Type B pancreatic cell (in vitro differentiated cells): ENCODE data around the gene BPIFA3. TPM values are rescaled to one million over a fixed set of nuclear protein-coding genes. Genes with fewer than 3 reads are reported as not detected.

ENCODE experiments used
- DNase-seq: peaks from one replicate; pipeline ENCODE4 v3.0.0; 2021; ENCODE audit warnings: mixed read lengths; ENCODE audit not compliant: unreplicated experiment; ENCODE audit errors: extremely low spot score
- H3K27ac Mint-ChIP-seq: 2 replicates; pipeline ENCODE4 v1.8.0; 2021; ENCODE audit warnings: mild to moderate bottlenecking, mixed read lengths
- H3K27me3 Mint-ChIP-seq: 2 replicates; pipeline ENCODE4 v1.8.0; 2021; ENCODE audit warnings: mixed read lengths
- H3K36me3 Mint-ChIP-seq: 2 replicates; pipeline ENCODE4 v1.8.0; 2021; ENCODE audit warnings: mixed read lengths
- H3K4me1 Mint-ChIP-seq: one replicate; pipeline ENCODE4 v1.8.0; 2021; ENCODE audit warnings: mixed read lengths; ENCODE audit not compliant: unreplicated experiment
- H3K4me3 Mint-ChIP-seq: 2 replicates; pipeline ENCODE4 v1.8.0; 2021; ENCODE audit warnings: mild to moderate bottlenecking, mixed read lengths
- H3K9me3 Mint-ChIP-seq: 2 replicates; pipeline ENCODE4 v1.8.0; 2021; ENCODE audit warnings: mixed read lengths
- total RNA-seq: library from RNA; stranded (reverse); gene quantifications from 2 replicates; pipeline ENCODE4 v1.2.1, GENCODE V29; 2021; ENCODE audit warnings: low replicate concordance
- TF ChIP-seq, protein P1 (sequence below): fragments of 200-600 bp; sonication (generic); conservative IDR thresholded peaks from 2 replicates; pipeline ENCODE4 v1.5.0; 2021; ENCODE audit warnings: antibody characterized with exemption, mild to moderate bottlenecking

BPIFA3 gene
- total RNA-seq, 1 donor from 2014 or later = not detected

DNA sequence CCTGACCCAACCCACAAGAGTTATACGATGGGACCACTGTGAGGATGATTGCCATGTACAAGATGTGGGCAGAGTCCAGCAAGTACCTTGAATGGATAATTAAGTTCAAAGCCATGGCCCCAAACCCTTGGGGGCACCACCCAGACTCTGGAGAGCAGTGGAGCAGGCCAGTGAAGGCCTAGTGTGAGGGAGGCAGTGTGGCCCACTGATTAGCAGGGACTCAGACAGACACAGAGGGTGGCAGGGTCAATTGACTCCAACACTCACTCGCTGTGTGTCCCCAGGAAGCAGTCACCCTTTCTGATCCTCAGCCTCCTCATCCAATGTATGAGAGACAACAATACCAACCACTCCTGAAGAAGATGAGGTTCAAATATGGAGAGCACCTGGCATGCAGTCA lies 16.9 kb downstream of the BPIFA3 start:
- H3K27ac Mint-ChIP-seq = no peak overlapping the region
- DNase-seq = no peak
- H3K27me3 Mint-ChIP-seq = peaks cover 59% of the 10 kb centered on the region
- no peak overlapping the region for H3K4me3 Mint-ChIP-seq
- H3K9me3 Mint-ChIP-seq = no peaks in the 10 kb centered on the region
- no peaks in the 10 kb centered on the region for H3K4me1 Mint-ChIP-seq
- TF ChIP-seq, protein P1, sequence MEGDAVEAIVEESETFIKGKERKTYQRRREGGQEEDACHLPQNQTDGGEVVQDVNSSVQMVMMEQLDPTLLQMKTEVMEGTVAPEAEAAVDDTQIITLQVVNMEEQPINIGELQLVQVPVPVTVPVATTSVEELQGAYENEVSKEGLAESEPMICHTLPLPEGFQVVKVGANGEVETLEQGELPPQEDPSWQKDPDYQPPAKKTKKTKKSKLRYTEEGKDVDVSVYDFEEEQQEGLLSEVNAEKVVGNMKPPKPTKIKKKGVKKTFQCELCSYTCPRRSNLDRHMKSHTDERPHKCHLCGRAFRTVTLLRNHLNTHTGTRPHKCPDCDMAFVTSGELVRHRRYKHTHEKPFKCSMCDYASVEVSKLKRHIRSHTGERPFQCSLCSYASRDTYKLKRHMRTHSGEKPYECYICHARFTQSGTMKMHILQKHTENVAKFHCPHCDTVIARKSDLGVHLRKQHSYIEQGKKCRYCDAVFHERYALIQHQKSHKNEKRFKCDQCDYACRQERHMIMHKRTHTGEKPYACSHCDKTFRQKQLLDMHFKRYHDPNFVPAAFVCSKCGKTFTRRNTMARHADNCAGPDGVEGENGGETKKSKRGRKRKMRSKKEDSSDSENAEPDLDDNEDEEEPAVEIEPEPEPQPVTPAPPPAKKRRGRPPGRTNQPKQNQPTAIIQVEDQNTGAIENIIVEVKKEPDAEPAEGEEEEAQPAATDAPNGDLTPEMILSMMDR = no peak
- H3K36me3 Mint-ChIP-seq = no peaks in the 10 kb centered on the region

DNA sequence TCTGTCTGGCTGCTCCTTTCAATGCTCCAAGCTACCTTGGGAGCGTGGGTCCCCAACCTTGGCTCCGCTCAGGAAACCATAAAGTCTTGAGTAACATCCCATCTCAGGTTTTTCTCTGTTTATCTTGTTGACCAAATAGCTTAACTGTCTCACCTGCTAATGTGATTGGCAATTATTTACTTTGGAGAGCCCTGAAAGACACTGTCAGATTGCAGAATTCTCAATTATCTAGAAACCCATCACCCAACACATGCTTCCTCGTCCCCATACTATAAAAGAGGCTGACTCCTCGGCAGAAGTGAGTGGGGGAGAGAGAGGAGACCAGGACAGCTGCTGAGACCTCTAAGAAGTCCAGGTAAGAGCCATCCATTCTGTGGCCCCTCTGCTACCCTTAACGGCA lies 18.5 kb downstream of the BPIFA3 start, which contains the start of gene BPIFA1:
Gene BPIFA1 (plus strand): TSS at position 301 of the 400 bp plus-strand sequence. CDS start 1,716 bp downstream, outside the sequence.
- H3K36me3 Mint-ChIP-seq = no peaks in the 10 kb centered on the region
- no peaks in the 10 kb centered on the region for H3K4me1 Mint-ChIP-seq
- H3K27me3 Mint-ChIP-seq = peaks cover 57% of the 10 kb centered on the region
- H3K9me3 Mint-ChIP-seq = no peaks in the 10 kb centered on the region
- no peak for DNase-seq
- TF ChIP-seq, protein P1 = no peak
- no peak within 1 kb of the TSS for H3K27ac Mint-ChIP-seq
- H3K4me3 Mint-ChIP-seq = no peak within 1 kb of the TSS

DNA sequence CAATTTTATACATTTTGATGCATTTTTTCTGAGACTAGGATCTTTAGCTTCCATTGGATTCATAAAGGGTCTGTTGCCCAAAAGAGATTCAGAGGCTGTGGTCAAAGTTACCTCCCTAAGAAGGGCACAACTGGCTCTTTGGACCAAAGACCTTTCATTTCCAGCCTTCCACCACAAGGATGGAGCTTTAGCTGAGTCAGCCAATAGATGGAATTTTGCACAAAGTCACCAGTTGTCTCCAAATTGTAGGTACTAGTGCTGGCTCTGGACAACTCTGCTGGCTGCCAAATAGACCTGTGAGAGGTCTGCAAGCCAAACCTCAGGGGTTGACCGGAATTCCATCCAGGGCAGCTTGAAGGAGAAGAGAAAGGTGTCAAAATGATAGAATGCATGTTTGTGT lies 19.2 kb downstream of the BPIFA3 start:
- no peak overlapping the region for H3K27ac Mint-ChIP-seq
- DNase-seq = no peak
- peaks cover 51% of the 10 kb centered on the region for H3K27me3 Mint-ChIP-seq
- H3K4me3 Mint-ChIP-seq = no peak overlapping the region
- TF ChIP-seq, protein P1 = no peak
- H3K36me3 Mint-ChIP-seq = no peaks in the 10 kb centered on the region
- no peaks in the 10 kb centered on the region for H3K9me3 Mint-ChIP-seq
- no peaks in the 10 kb centered on the region for H3K4me1 Mint-ChIP-seq

DNA sequence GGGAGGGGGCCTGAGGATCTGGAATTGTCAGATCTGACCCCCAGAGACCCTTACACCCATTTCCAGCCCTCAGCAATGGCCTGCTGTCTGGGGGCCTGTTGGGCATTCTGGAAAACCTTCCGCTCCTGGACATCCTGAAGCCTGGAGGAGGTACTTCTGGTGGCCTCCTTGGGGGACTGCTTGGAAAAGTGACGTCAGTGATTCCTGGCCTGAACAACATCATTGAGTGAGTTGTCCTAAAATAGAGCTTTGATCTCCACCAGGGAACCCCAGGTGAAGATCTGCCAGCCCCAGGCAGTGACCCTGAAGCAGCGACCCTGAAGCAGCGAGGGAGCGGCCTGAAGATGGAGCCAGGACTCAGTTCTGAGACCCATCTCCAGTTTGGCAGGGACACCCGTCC lies 20.8 kb downstream of the BPIFA3 start:
- Mint-ChIP-seq H3K4me3 (no peak overlapping the region), H3K4me1 (no peaks in the 10 kb centered on the region), H3K36me3 (no peaks in the 10 kb centered on the region), H3K9me3 (no peaks in the 10 kb centered on the region), H3K27me3 (peaks cover 38% of the 10 kb centered on the region), H3K27ac (no peak overlapping the region)
- TF ChIP-seq, protein P1 = no peak
- DNase-seq = no peak

DNA sequence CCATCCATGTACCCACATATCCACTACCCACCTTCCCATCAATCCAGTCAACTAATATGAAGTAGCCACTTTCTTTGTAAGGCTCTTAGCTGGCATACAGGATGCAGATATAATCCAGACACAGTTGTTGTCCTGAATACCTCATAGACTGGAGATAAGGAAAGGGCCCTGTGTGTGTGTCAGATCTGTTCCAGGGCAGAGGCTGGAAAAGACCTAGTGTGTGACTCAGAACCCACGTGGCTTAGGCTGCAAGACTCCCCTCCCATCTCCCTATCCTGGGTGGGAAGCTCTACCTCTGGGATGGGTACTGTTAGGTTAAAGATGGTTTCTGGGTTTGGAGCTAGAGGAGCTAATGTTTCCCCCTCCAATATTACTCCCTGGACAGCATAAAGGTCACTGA lies 22.3 kb downstream of the BPIFA3 start:
- TF ChIP-seq, protein P1 = no peak
- H3K4me1 Mint-ChIP-seq = no peaks in the 10 kb centered on the region
- no peak overlapping the region for H3K27ac Mint-ChIP-seq
- H3K9me3 Mint-ChIP-seq = no peaks in the 10 kb centered on the region
- no peaks in the 10 kb centered on the region for H3K36me3 Mint-ChIP-seq
- no peak for DNase-seq
- H3K4me3 Mint-ChIP-seq = no peak overlapping the region
- peaks cover 38% of the 10 kb centered on the region for H3K27me3 Mint-ChIP-seq
